Loucy (cell line): ENCODE results near the gene COG1.
A peak's percentile ranks its signal among the peaks of the same experiment; 100 is the strongest.

Source experiments
- H2AFZ ChIP-seq: fragments of 200-600 bp; sonication (generic); 2 replicates; pipeline ENCODE4 v1.6.0; 2016; ENCODE audit warnings: antibody characterized with exemption, mild to moderate bottlenecking, low read length, moderate library complexity
- H3F3A ChIP-seq: fragments of 200-600 bp; 2 replicates; pipeline ENCODE4 v1.6.0; 2016; ENCODE audit warnings: antibody characterized with exemption, low read depth, mild to moderate bottlenecking
- H3K27me3 ChIP-seq: fragments of 200-600 bp; sonication (generic); 2 replicates; pipeline ENCODE4 v1.6.1; 2014; ENCODE audit warnings: low read length, mild to moderate bottlenecking; ENCODE audit not compliant: insufficient read depth, poor library complexity, severe bottlenecking
- H3K36me3 ChIP-seq: fragments of 200-600 bp; sonication (generic); 2 replicates; pipeline ENCODE4 v1.6.1; 2016; ENCODE audit warnings: low read length; ENCODE audit not compliant: insufficient read depth
- H3K4me1 ChIP-seq: fragments of 200-600 bp; sonication (generic); 2 replicates; pipeline ENCODE4 v1.5.1; 2014; ENCODE audit warnings: low read length, mild to moderate bottlenecking; ENCODE audit not compliant: insufficient read depth, poor library complexity, severe bottlenecking
- H3K4me2 ChIP-seq: fragments of 200-600 bp; sonication (generic); 2 replicates; pipeline ENCODE4 v1.6.0; 2014; ENCODE audit warnings: antibody characterized with exemption, low read length, low read depth, mild to moderate bottlenecking; ENCODE audit not compliant: poor library complexity, severe bottlenecking
- H3K4me3 ChIP-seq: fragments of 200-600 bp; sonication (generic); 2 replicates; pipeline ENCODE4 v1.5.1; 2014; ENCODE audit warnings: low read length, mild to moderate bottlenecking, mixed read lengths; ENCODE audit not compliant: poor library complexity, severe bottlenecking
- H3K79me2 ChIP-seq: fragments of 200-600 bp; sonication (generic); 2 replicates; pipeline ENCODE4 v1.6.1; 2014; ENCODE audit warnings: low read length; ENCODE audit not compliant: insufficient read depth
- H3K9ac ChIP-seq: fragments of 200-600 bp; sonication (generic); 2 replicates; pipeline ENCODE4 v1.6.0; 2014; ENCODE audit warnings: mild to moderate bottlenecking, low read depth, low read length, moderate library complexity; ENCODE audit not compliant: poor library complexity, severe bottlenecking
- H3K9me2 ChIP-seq: fragments of 200-600 bp; sonication (generic); replicated peaks from 2 replicates; pipeline ENCODE4 v1.6.1; 2016; ENCODE audit warnings: low read depth, low read length, mixed read lengths
- H3K9me3 ChIP-seq: fragments of 200-600 bp; sonication (generic); 2 replicates; pipeline ENCODE4 v1.6.1; 2014; ENCODE audit warnings: mild to moderate bottlenecking, antibody characterized with exemption, low read length, low read depth; ENCODE audit not compliant: insufficient read depth
- H4K20me1 ChIP-seq: fragments of 200-600 bp; sonication (generic); 2 replicates; pipeline ENCODE4 v1.6.0; 2014; ENCODE audit warnings: antibody characterized with exemption, low read length, mild to moderate bottlenecking; ENCODE audit not compliant: insufficient read depth, poor library complexity, severe bottlenecking
- CTCF ChIP-seq: fragments of 200-600 bp; sonication (generic); conservative IDR thresholded peaks from 2 replicates; pipeline ENCODE4 v1.5.1; 2014; ENCODE audit warnings: mild to moderate bottlenecking, antibody characterized with exemption, low read length
- EZH2phosphoT487 ChIP-seq: fragments of 200-600 bp; IDR thresholded peaks from 2 replicates; pipeline ENCODE4 v1.6.1; 2018; ENCODE audit warnings: antibody characterized with exemption, mild to moderate bottlenecking, moderate library complexity, borderline replicate concordance

The COG1 gene

DNA sequence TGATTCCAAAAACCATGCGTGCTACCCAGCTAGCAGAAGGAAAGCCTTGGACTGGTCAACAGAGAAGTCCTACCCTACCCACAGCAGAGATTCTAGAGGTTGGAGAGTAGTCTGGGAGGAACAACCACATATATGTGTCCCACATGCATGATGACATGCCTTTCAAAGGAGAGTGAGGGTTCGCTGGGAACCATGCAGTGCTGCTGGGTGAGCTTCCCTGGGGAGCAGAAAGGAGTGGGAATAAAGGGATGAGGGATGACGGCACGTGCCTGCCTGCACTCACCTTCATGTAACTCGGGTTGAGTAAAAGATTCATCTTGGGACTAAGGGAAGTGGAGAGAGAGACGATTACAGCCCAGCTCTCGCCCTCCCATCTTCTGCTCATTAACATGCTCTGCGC is 59.0 kb downstream of the COG1 start:
- no peak overlapping the region for H3K9ac ChIP-seq
- no peak overlapping the region for H2AFZ ChIP-seq
- H3K4me2 ChIP-seq, result no peak overlapping the region
- H3K9me2 ChIP-seq, result no peaks in the 10 kb centered on the region
- peaks cover 5% of the 10 kb centered on the region; the same call in 1 of the 2 replicates for H3K36me3 ChIP-seq
- TF ChIP-seq CTCF (no peak), EZH2phosphoT487 (no peak)
- H3K79me2 ChIP-seq, result no peaks in the 10 kb centered on the region
- no peaks in the 10 kb centered on the region for H4K20me1 ChIP-seq
- H3K4me1 ChIP-seq, result no peaks in the 10 kb centered on the region
- no peaks in the 10 kb centered on the region for H3K27me3 ChIP-seq
- no peaks in the 10 kb centered on the region for H3K9me3 ChIP-seq
- H3F3A ChIP-seq, result no peaks in the 10 kb centered on the region
- no peak overlapping the region for H3K4me3 ChIP-seq

GRCh38 chr17:73255671-73256181 is 62.9 kb downstream of the COG1 start:
- H3K79me2 ChIP-seq, result no peaks in the 10 kb centered on the region
- no peak overlapping the region for H3K4me3 ChIP-seq
- no peak overlapping the region for H3K4me2 ChIP-seq
- no peaks in the 10 kb centered on the region for H3K4me1 ChIP-seq
- H3K9me3 ChIP-seq, result no peaks in the 10 kb centered on the region
- H3K27me3 ChIP-seq, result no peaks in the 10 kb centered on the region
- no peaks in the 10 kb centered on the region for H4K20me1 ChIP-seq
- H2AFZ ChIP-seq, result no peak overlapping the region
- H3F3A ChIP-seq, result no peaks in the 10 kb centered on the region
- H3K36me3 ChIP-seq, result no peaks in the 10 kb centered on the region
- no peak overlapping the region for H3K9ac ChIP-seq
- TF ChIP-seq EZH2phosphoT487 (no peak), CTCF (peak; percentile 99)
- no peaks in the 10 kb centered on the region for H3K9me2 ChIP-seq

- Histone ChIP-seq H3K4me2 (no peak overlapping the region), H3K9ac (no peak overlapping the region), H3K36me3 (no peaks in the 10 kb centered on the region), H3K79me2 (no peaks in the 10 kb centered on the region), H3K4me3 (no peak overlapping the region), H4K20me1 (no peaks in the 10 kb centered on the region), H3K9me2 (no peaks in the 10 kb centered on the region), H3F3A (no peaks in the 10 kb centered on the region), H2AFZ (no peak overlapping the region), H3K27me3 (no peaks in the 10 kb centered on the region), H3K9me3 (no peaks in the 10 kb centered on the region), H3K4me1 (no peaks in the 10 kb centered on the region)
- TF ChIP-seq CTCF (no peak), EZH2phosphoT487 (no peak)
These were observed 63.4 kb downstream of the COG1 start for GRCh38 chr17:73256220-73256619.
